Activated CD4-positive, alpha-beta T cell treated with anti-CD3 and anti-CD28 coated beads, Interleukin-2, Interleukin-4, amounts not matched to agents 100 ng/mL and 50 ng/mL, durations not matched to agents 16 hours and 8 hours (primary cell): ENCODE results near the gene CRTC3.
"Not testable (repeated sequence)": the region's sequence is repeated elsewhere in the genome, so short reads cannot be mapped to it uniquely, and the experiment has no call there.

ENCODE experiments used
- DNase-seq: peaks from one replicate; pipeline ENCODE4 v3.0.0-alpha.2; 2020; ENCODE audit warnings: low spot score

CRTC3 gene

GRCh38 chr15:90650117-90650955 lies 120.6 kb downstream of the CRTC3 start:
- DNase-seq = no peak

GRCh38 chr15:90650956-90651689 lies 121.4 kb downstream of the CRTC3 start:
- no peak for DNase-seq

GRCh38 chr15:90654233-90655136 lies 124.8 kb downstream of the CRTC3 start:
- no peak for DNase-seq

GRCh38 chr15:90657520-90658172 lies 127.9 kb downstream of the CRTC3 start:
- DNase-seq = peak; percentile 66

- no peak for DNase-seq
Measured at GRCh38 chr15:90659481-90659880, 129.8 kb downstream of the CRTC3 start.

- DNase-seq = peak; percentile 91
Measured at GRCh38 chr15:90660195-90660998, 130.7 kb downstream of the CRTC3 start.

- not testable (repeated sequence) for DNase-seq
Measured at GRCh38 chr15:90660999-90661330, 131.2 kb downstream of the CRTC3 start.

GRCh38 chr15:90664081-90664461 lies 134.3 kb downstream of the CRTC3 start:
- DNase-seq = not testable (repeated sequence)

- DNase-seq = no peak
Measured at GRCh38 chr15:90664650-90665287, 135.0 kb downstream of the CRTC3 start.

- DNase-seq = peak; percentile 75
Measured at GRCh38 chr15:90665288-90666134, 135.8 kb downstream of the CRTC3 start.

- no peak for DNase-seq
Measured at GRCh38 chr15:90666135-90666909, 136.6 kb downstream of the CRTC3 start.

- no peak for DNase-seq
Measured at GRCh38 chr15:90667073-90667754, 137.5 kb downstream of the CRTC3 start.

GRCh38 chr15:90667755-90668345 lies 138.1 kb downstream of the CRTC3 start:
- not testable (repeated sequence) for DNase-seq

GRCh38 chr15:90670631-90671030 lies 140.9 kb downstream of the CRTC3 start:
- DNase-seq = not testable (repeated sequence)

GRCh38 chr15:90671216-90671615 lies 141.5 kb downstream of the CRTC3 start:
- no peak for DNase-seq

- not testable (repeated sequence) for DNase-seq
Measured at GRCh38 chr15:90673357-90673756, 143.6 kb downstream of the CRTC3 start.

GRCh38 chr15:90674476-90674875 lies 144.8 kb downstream of the CRTC3 start:
- DNase-seq = no peak

GRCh38 chr15:90675464-90675863 lies 145.7 kb downstream of the CRTC3 start:
- DNase-seq = no peak
